Urothelium cell line (cell line): ENCODE results near the gene AKT1.
A peak's percentile ranks its signal among the peaks of the same experiment; 100 is the strongest.

Experiments used
- DNase-seq: peaks from one replicate; pipeline ENCODE4 v3.0.0; 2011; ENCODE audit warnings: low spot score, mixed read lengths
- FAIRE-seq: peaks from 2 replicates; lab custom pipeline; 2011; peaks lifted over from hg19 to GRCh38; lab: Jason Lieb, UNC

The AKT1 gene

GRCh38 chr14:104774453-104775072 lies 21.0 kb downstream of the AKT1 start:
- DNase-seq = no peak
- FAIRE-seq = no peak

GRCh38 chr14:104773505-104774452 lies 21.8 kb downstream of the AKT1 start:
- DNase-seq (no peak), FAIRE-seq (no peak)

GRCh38 chr14:104772707-104773504 lies 22.6 kb downstream of the AKT1 start:
- DNase-seq (no peak), FAIRE-seq (no peak)

- no peak for FAIRE-seq
- DNase-seq = no peak
These were observed 23.4 kb downstream of the AKT1 start for GRCh38 chr14:104771918-104772706.

- no peak for FAIRE-seq
- DNase-seq = no peak
These were observed 24.2 kb downstream of the AKT1 start for GRCh38 chr14:104771374-104771773.

GRCh38 chr14:104770851-104771272 lies 24.7 kb downstream of the AKT1 start:
- FAIRE-seq (no peak), DNase-seq (no peak)

- no peak for FAIRE-seq
- no peak for DNase-seq
These were observed 25.4 kb downstream of the AKT1 start for GRCh38 chr14:104770072-104770579.

GRCh38 chr14:104769324-104770071 lies 26.1 kb downstream of the AKT1 start:
- DNase-seq (no peak), FAIRE-seq (no peak)

- FAIRE-seq (no peak), DNase-seq (peak; percentile 75)
These were observed 26.9 kb downstream of the AKT1 start for GRCh38 chr14:104768437-104769323.

- DNase-seq (no peak), FAIRE-seq (no peak)
These were observed 28.0 kb downstream of the AKT1 start for GRCh38 chr14:104767634-104767918.

GRCh38 chr14:104766863-104767633 lies 28.5 kb downstream of the AKT1 start:
- DNase-seq (no peak), FAIRE-seq (no peak)

GRCh38 chr14:104766256-104766862 lies 29.2 kb downstream of the AKT1 start:
- FAIRE-seq (no peak), DNase-seq (no peak)

GRCh38 chr14:104765517-104765916 lies 30.0 kb downstream of the AKT1 start:
- DNase-seq (no peak), FAIRE-seq (no peak)

GRCh38 chr14:104758981-104759969 lies 36.3 kb downstream of the AKT1 start:
- DNase-seq (no peak), FAIRE-seq (no peak)

- FAIRE-seq (no peak), DNase-seq (no peak)
These were observed 37.7 kb downstream of the AKT1 start for GRCh38 chr14:104757681-104758392.

GRCh38 chr14:104757238-104757585 lies 38.3 kb downstream of the AKT1 start:
- FAIRE-seq = no peak
- no peak for DNase-seq
